H1 (cell line): ENCODE data around the gene LTB4R. TPM values are rescaled to one million over a fixed set of nuclear protein-coding genes. Genes with fewer than 3 reads are reported as not detected.

Experiments used
- CTCF ChIA-PET: fragments of 300-600 bp; sonication (Branson Sonifier 250); formaldehyde crosslinking; loops from one replicate; lab custom pipeline; 2021; ENCODE audit not compliant: partially characterized antibody; lab: Charles Lee
- POLR2A ChIA-PET: fragments of 300-600 bp; sonication (Branson Sonifier 250); formaldehyde crosslinking; loops from one replicate; lab custom pipeline; 2021; ENCODE audit warnings: inconsistent platforms; ENCODE audit not compliant: partially characterized antibody; lab: Charles Lee
- DNase-seq, 2 experiments: peaks; one replicate each; pipeline versions ENCODE4 v3.0.0 to v3.0.0-alpha.2; 2010 to 2022; ENCODE audit warnings: low spot score in 2 of 2, low read depth in 1 of 2, mixed read lengths in 1 of 2
- FAIRE-seq: peaks from 2 replicates; lab custom pipeline; 2011; peaks lifted over from hg19 to GRCh38; lab: Jason Lieb, UNC
- H2AFZ ChIP-seq: 2 replicates; pipeline ENCODE4 v1.8.1; 2012; ENCODE audit warnings: low read length, inconsistent platforms
- H2AK5ac ChIP-seq: 2 replicates; pipeline ENCODE4 v1.6.1; 2013; ENCODE audit warnings: low read depth, low read length
- H2BK120ac ChIP-seq: replicated peaks from 2 replicates; pipeline ENCODE3; 2013; ENCODE audit warnings: low read depth, low read length, inconsistent platforms
- H2BK12ac ChIP-seq: 2 replicates; pipeline ENCODE4 v1.6.1; 2013; ENCODE audit warnings: low read depth, low read length
- H2BK15ac ChIP-seq: 2 replicates; pipeline ENCODE4 v1.6.1; 2013; ENCODE audit warnings: low read length
- H2BK20ac ChIP-seq: 2 replicates; pipeline ENCODE4 v1.6.1; 2013; ENCODE audit warnings: low read length
- H2BK5ac ChIP-seq: 2 replicates; pipeline ENCODE4 v1.6.1; 2013; ENCODE audit warnings: low read depth, low read length
- H3K14ac ChIP-seq: 2 replicates; pipeline ENCODE4 v1.6.1; 2013; ENCODE audit warnings: inconsistent platforms; ENCODE audit not compliant: insufficient read length
- H3K18ac ChIP-seq: 2 replicates; pipeline ENCODE4 v1.6.1; 2013; ENCODE audit warnings: low read length; ENCODE audit errors: extremely low read depth
- H3K23ac ChIP-seq: 2 replicates; pipeline ENCODE4 v1.6.1; 2013; ENCODE audit warnings: inconsistent platforms; ENCODE audit not compliant: insufficient read length
- H3K23me2 ChIP-seq: 2 replicates; pipeline ENCODE4 v1.6.1; 2013; ENCODE audit warnings: low read depth, low read length
- H3K27ac ChIP-seq: 2 replicates; pipeline ENCODE4 v1.6.1; 2011; ENCODE audit warnings: low read depth, low read length, inconsistent platforms
- H3K27me3 ChIP-seq, 4 experiments: replicated peaks in 1 of 4; 1 replicate in 1 of 4; 2 replicates in 3 of 4; pipeline versions ENCODE4 v1.6.1 to v1.8.1; 2011 to 2013; ENCODE audit warnings: low read length in 3 of 4, mild to moderate bottlenecking in 3 of 4, inconsistent platforms in 2 of 4, mixed read lengths in 2 of 4, moderate library complexity in 1 of 4; ENCODE audit not compliant: control insufficient read depth in 3 of 4, insufficient read depth in 3 of 4; ENCODE audit errors: extremely low read depth in 1 of 4
- H3K36me3 ChIP-seq, 4 experiments: 2 replicates each; pipeline versions ENCODE4 v1.6.1 to v1.8.1; 2011 to 2013; ENCODE audit warnings: mild to moderate bottlenecking in 4 of 4, low read length in 3 of 4, moderate library complexity in 2 of 4, control low read depth in 1 of 4, inconsistent platforms in 1 of 4; ENCODE audit not compliant: insufficient read depth in 4 of 4, control insufficient read depth in 2 of 4
- H3K4ac ChIP-seq: replicated peaks from 2 replicates; pipeline ENCODE3; 2013; ENCODE audit warnings: low read length, low read depth, mixed read lengths, inconsistent platforms; ENCODE audit not compliant: insufficient read length
- H3K4me1 ChIP-seq, 4 experiments: replicated peaks in 1 of 4; 1 replicate in 1 of 4; 2 replicates in 3 of 4; pipeline versions ENCODE4 v1.6.1 to v1.8.1; 2011 to 2013; ENCODE audit warnings: low read length in 3 of 4, inconsistent platforms in 2 of 4, mixed read lengths in 1 of 4; ENCODE audit not compliant: insufficient read depth in 4 of 4, control insufficient read depth in 3 of 4
- H3K4me2 ChIP-seq, 2 experiments: 2 replicates each; pipeline versions ENCODE4 v1.6.1 to v1.8.1; 2011 to 2013; ENCODE audit warnings: low read depth in 2 of 2, low read length in 2 of 2, control low read depth in 1 of 2, inconsistent platforms in 1 of 2, mild to moderate bottlenecking in 1 of 2; ENCODE audit not compliant: insufficient read depth in 1 of 2
- H3K4me3 ChIP-seq, 4 experiments: fragments of 200-600, 300-600 bp in 1 of 4; sonication (generic), shearing (Covaris generic), sonication (Bioruptor Twin) in 1 of 4; 2 replicates each; pipeline versions ENCODE4 v1.5.1 to v1.8.1; 2011 to 2016; ENCODE audit warnings: low read length in 4 of 4, low read depth in 3 of 4, control low read depth in 2 of 4, inconsistent platforms in 2 of 4, mild to moderate bottlenecking in 2 of 4, mixed read lengths in 1 of 4, moderate library complexity in 1 of 4; ENCODE audit not compliant: insufficient read depth in 2 of 4; ENCODE audit errors: extremely low read depth in 1 of 4
- H3K56ac ChIP-seq: replicated peaks from 2 replicates; pipeline ENCODE3; 2013; ENCODE audit warnings: low read depth, mild to moderate bottlenecking, mixed read lengths, low read length, inconsistent platforms; ENCODE audit not compliant: insufficient read length
- H3K79me1 ChIP-seq: 2 replicates; pipeline ENCODE4 v1.6.1; 2013; ENCODE audit warnings: low read depth, low read length, control low read depth
- H3K79me2 ChIP-seq, 2 experiments: 2 replicates each; pipeline versions ENCODE4 v1.6.1 to v1.8.1; 2012 to 2013; ENCODE audit warnings: low read length in 2 of 2, mild to moderate bottlenecking in 2 of 2, inconsistent platforms in 1 of 2; ENCODE audit not compliant: insufficient read depth in 2 of 2, control insufficient read depth in 1 of 2
- H3K9ac ChIP-seq, 4 experiments: replicated peaks in 1 of 4; 1 replicate in 1 of 4; 2 replicates in 3 of 4; pipeline versions ENCODE4 v1.6.1 to v1.8.1; 2011 to 2013; ENCODE audit warnings: low read depth in 3 of 4, low read length in 3 of 4, control low read depth in 2 of 4, mild to moderate bottlenecking in 2 of 4, moderate library complexity in 2 of 4, inconsistent platforms in 1 of 4; ENCODE audit errors: extremely low read depth in 1 of 4
- H3K9me3 ChIP-seq, 2 experiments: 2 replicates each; pipeline versions ENCODE4 v1.6.1 to v1.8.1; 2012 to 2013; ENCODE audit warnings: mild to moderate bottlenecking in 2 of 2, moderate library complexity in 2 of 2, control low read depth in 1 of 2, inconsistent platforms in 1 of 2, low read depth in 1 of 2, low read length in 1 of 2, mixed read lengths in 1 of 2; ENCODE audit not compliant: insufficient read depth in 2 of 2
- H4K20me1 ChIP-seq, 2 experiments: replicated peaks in 1 of 2; 2 replicates each; pipeline versions ENCODE3 to v1.8.1; 2011 to 2013; ENCODE audit warnings: inconsistent platforms in 2 of 2, low read length in 2 of 2, mild to moderate bottlenecking in 1 of 2; ENCODE audit not compliant: insufficient read depth in 2 of 2, control insufficient read depth in 1 of 2
- H4K5ac ChIP-seq: 2 replicates; pipeline ENCODE4 v1.6.1; 2013; ENCODE audit warnings: low read length, low read depth, mixed read lengths, inconsistent platforms; ENCODE audit not compliant: insufficient read length
- H4K8ac ChIP-seq: 2 replicates; pipeline ENCODE4 v1.8.0; 2013; ENCODE audit warnings: mild to moderate bottlenecking, moderate library complexity, low read length, inconsistent platforms; ENCODE audit not compliant: insufficient read depth; ENCODE audit errors: extremely low read depth
- H4K91ac ChIP-seq: replicated peaks from 2 replicates; pipeline ENCODE3; 2013; ENCODE audit warnings: low read length, mixed read lengths, inconsistent platforms; ENCODE audit not compliant: insufficient read length
- JUN ChIP-seq: IDR thresholded peaks from 2 replicates; pipeline ENCODE4 v1.6.1; 2011; ENCODE audit warnings: low read depth, mild to moderate bottlenecking, improper control_type of control experiment, low read length
- POU5F1 ChIP-seq: IDR thresholded peaks from 2 replicates; pipeline ENCODE4 v1.6.1; 2011; ENCODE audit warnings: low read depth, mild to moderate bottlenecking, low read length, moderate library complexity
- WGBS, 2 experiments: shearing (Covaris generic) in 1 of 2; methylation state at CpG; one replicate each; pipeline versions ENCODE4 v1.1.6 to v1.1.7; 2013 to 2015; ENCODE audit warnings: low lambda C conversion rate in 2 of 2, mixed read lengths in 2 of 2, inconsistent platforms in 1 of 2, low coverage in 1 of 2, missing lambda C conversion rate in 1 of 2; ENCODE audit not compliant: insufficient replicate concordance in 2 of 2, insufficient coverage in 1 of 2, insufficient read length in 1 of 2; ENCODE audit errors: extremely low coverage in 1 of 2, missing lambda C conversion rate in 1 of 2; 5-methylcytosine and 5-hydroxymethylcytosine counted together
- polyA plus RNA-seq, 7 experiments: library from polyadenylated mRNA; depleted of rRNA in 3 of 7; stranded (reverse) in 5 of 7; unstranded in 2 of 7; fragments of >200 nt in 5 of 7; fragments of 200-250 nt in 2 of 7; gene quantifications; 1 replicate in 5 of 7; 2 replicates in 1 of 7; 4 replicates in 1 of 7; pipeline versions ENCODE4 v1.2.1 to v1.2.3, GENCODE V29; 2011 to 2013; ENCODE audit warnings: missing spikeins in 2 of 7, mixed read lengths in 2 of 7
- total RNA-seq: library from RNA; stranded (reverse); fragmentation: NEBNext Ultra II Directional; extraction: Animal tissue kit (Norgen Biotek cat#: 25700); gene quantifications from 2 replicates; pipeline ENCODE4 v1.2.1, GENCODE V29; 2021

LTB4R gene
- total and polyA plus RNA-seq, 2 of the 8 experiments (the other 6 are each of a cell fraction or from before 2014, with no cell fraction given): 4.1 to 6.7 TPM

DNA sequence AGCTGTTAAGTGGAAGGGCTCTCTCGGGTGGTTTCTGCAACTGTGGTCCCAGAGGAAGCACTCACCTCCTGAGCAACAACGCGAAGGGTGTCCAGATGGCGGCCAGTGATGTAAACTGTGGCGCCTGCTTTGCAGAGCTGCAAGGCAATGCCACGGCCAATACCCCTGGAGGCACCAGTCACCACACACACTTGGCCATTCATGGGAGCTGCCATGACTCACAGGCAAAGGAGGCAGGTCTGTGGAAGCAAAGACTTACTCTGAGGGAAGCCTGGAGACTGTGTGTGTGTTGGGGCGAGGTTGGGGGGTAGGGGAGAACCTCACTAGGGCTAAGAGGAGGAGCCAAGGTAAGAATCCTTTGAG lies 12.4 kb upstream of the LTB4R start:
- H4K8ac ChIP-seq: peak overlapping the region; percentile 92; the same call in 1 of the 2 replicates
- 82% methylated on average over 7 of the region's 7 CpGs; no CpG with 5 or more reads in 1 of the 2 experiments for WGBS, 2 experiments
- H3K4me2 ChIP-seq: peak overlapping the region; percentile 85 to 96
- H2BK5ac ChIP-seq: 0 out of 2 replicates have a peak overlapping the region, but pooled peaks have one; percentile 12
- H3K79me1 ChIP-seq: peaks cover 5% of the 10 kb centered on the region; the same call in 1 of the 2 replicates
- POLR2A ChIA-PET: interaction anchor here (1.0 to 6.1 kb wide), 14 partner anchors 8 to 152 kb away, joined by 3 to 50 read pairs (median 7); partner anchors contain the start of genes CHMP4A, CIDEB, GMPR2 and LTB4R
- no peaks in the 10 kb centered on the region; a peak in 1 of 4 replicates for H3K9me3 ChIP-seq
- no peak overlapping the region for H3K18ac ChIP-seq
- H4K5ac ChIP-seq: no peak overlapping the region
- no peak for FAIRE-seq
- no peak overlapping the region for H3K4ac ChIP-seq
- CTCF ChIA-PET: interaction anchor here (0.7 to 9.0 kb wide), 16 partner anchors 9 to 241 kb away, joined by 3 to 163 read pairs (median 8); partner anchors contain the start of genes CHMP4A, CIDEB, IPO4 and KHNYN
- peaks cover 17 to 27% (median 23%) of the 10 kb centered on the region in 4 experiments for H3K36me3 ChIP-seq
- H3K9ac ChIP-seq: peak overlapping the region in 3 of 4 experiments; percentile 63 to 91 (median 68); a peak in 4 of 7 replicates
- no peak overlapping the region for H2BK120ac ChIP-seq
- peaks cover 4 to 13% of the 10 kb centered on the region in 2 experiments; a peak in 2 of 4 replicates for H3K79me2 ChIP-seq
- peaks cover 0 to 7% (median 4%) of the 10 kb centered on the region in 4 experiments; a peak in 5 of 7 replicates for H3K4me1 ChIP-seq
- no peak for TF ChIP-seq POU5F1
- TF ChIP-seq JUN: no peak
- TF ChIP-seq, all 59 proteins: peak for 0
- H3K27ac ChIP-seq: no peak overlapping the region
- no peaks in the 10 kb centered on the region for H3K27me3 ChIP-seq
- no peak overlapping the region for H3K14ac ChIP-seq
- no peak overlapping the region for H2BK12ac ChIP-seq
- no peaks in the 10 kb centered on the region for H4K20me1 ChIP-seq
- no peak overlapping the region for H2BK15ac ChIP-seq
- H3K23ac ChIP-seq: no peak overlapping the region
- H2BK20ac ChIP-seq: no peak overlapping the region
- no peak overlapping the region for H3K56ac ChIP-seq
- peak overlapping the region; percentile 76 to 91 (median 88) for H3K4me3 ChIP-seq
- no peak overlapping the region for H2AK5ac ChIP-seq
- H4K91ac ChIP-seq: no peak overlapping the region
- peaks cover 4% of the 10 kb centered on the region; the same call in 1 of the 2 replicates for H3K23me2 ChIP-seq
- H2AFZ ChIP-seq: no peak overlapping the region
- no peak for DNase-seq
